Activated CD4-positive, CD25-positive, alpha-beta regulatory T cell (primary cell): ENCODE results near the gene TBC1D3E.
"Not testable (repeated sequence)": the region's sequence is repeated elsewhere in the genome, so short reads cannot be mapped to it uniquely, and the experiment has no call there.

Source experiments
- DNase-seq, 4 experiments: peaks; one replicate each; lab custom pipeline; 2025; lab: John Stamatoyannopoulos, UW

The TBC1D3E gene

GRCh38 chr17:38127651-38128050 lies at the start of gene TBC1D3E:
Gene TBC1D3E (plus strand): TSS chr17:38127951. CDS start chr17:38129496, 1,545 bp downstream.
- DNase-seq, result not testable (repeated sequence)

GRCh38 chr17:38087344-38087743 lies 40.4 kb upstream of the TBC1D3E start:
- not testable (repeated sequence) for DNase-seq

GRCh38 chr17:38088120-38088519 lies 39.6 kb upstream of the TBC1D3E start:
- DNase-seq, result not testable (repeated sequence)

GRCh38 chr17:38094059-38094694 lies 33.6 kb upstream of the TBC1D3E start:
- not testable (repeated sequence) for DNase-seq

- not testable (repeated sequence) for DNase-seq
Measured at GRCh38 chr17:38099262-38099661, 28.5 kb upstream of the TBC1D3E start.

GRCh38 chr17:38119829-38120228 lies 7.9 kb upstream of the TBC1D3E start:
- DNase-seq, result not testable (repeated sequence)

- DNase-seq, result not testable (repeated sequence)
Measured at GRCh38 chr17:38134860-38135259, 7.1 kb downstream of the TBC1D3E start.
